Astrocyte of the cerebellum (primary cell): ENCODE results near the gene GDI1.

Source experiments
- DNase-seq: peaks from one replicate; pipeline ENCODE4 v3.0.0-alpha.2; 2011; ENCODE audit warnings: low read depth
- H3K4me3 ChIP-seq: 2 replicates; pipeline ENCODE4 v1.5.1; 2011; ENCODE audit warnings: mild to moderate bottlenecking, low read depth, low read length, moderate library complexity
- CTCF ChIP-seq: IDR thresholded peaks from 2 replicates; pipeline ENCODE4 v1.5.1; 2012; ENCODE audit warnings: low read length, low read depth, moderate library complexity, mild to moderate bottlenecking; ENCODE audit errors: missing control alignments
- in situ Hi-C: cut with HindIII; loops from 2 replicates; pipeline ENCODE4 v1.10.0; 2017; ENCODE audit warnings: low sequenced_read_pairs

Gene GDI1

GRCh38 chrX:154466907-154467306 lies 30.0 kb downstream of the GDI1 start:
- no peak overlapping the region for H3K4me3 ChIP-seq
- no peak for DNase-seq
- in situ Hi-C loops, result no loop called here
- TF ChIP-seq CTCF, result no peak

GRCh38 chrX:154467556-154467955 lies 30.6 kb downstream of the GDI1 start:
- in situ Hi-C loops, result no loop called here
- H3K4me3 ChIP-seq, result no peak overlapping the region
- no peak for DNase-seq
- TF ChIP-seq CTCF, result no peak

DNA sequence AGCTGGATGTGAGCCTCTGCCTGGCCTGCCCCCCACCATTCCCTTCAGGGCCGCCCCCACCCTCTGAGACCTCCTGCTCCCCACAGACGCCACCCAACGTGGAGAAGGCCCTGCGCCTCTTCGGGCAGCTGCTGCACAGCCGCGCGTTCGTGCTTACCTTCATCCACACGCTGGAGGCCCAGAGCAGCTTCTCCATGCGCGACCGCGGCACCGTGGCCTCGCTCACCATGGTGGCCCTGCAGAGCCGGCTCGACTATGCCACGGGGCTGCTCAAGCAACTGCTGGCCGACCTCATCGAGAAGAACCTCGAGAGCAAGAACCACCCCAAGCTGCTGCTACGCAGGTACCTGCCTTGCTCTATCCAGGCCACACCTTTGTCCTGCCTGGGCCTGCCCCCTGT lies 31.3 kb downstream of the GDI1 start:
- no peak for TF ChIP-seq CTCF
- no peak for DNase-seq
- in situ Hi-C loops, result no loop called here

GRCh38 chrX:154469114-154469513 lies 32.2 kb downstream of the GDI1 start:
- H3K4me3 ChIP-seq, result no peak overlapping the region
- no peak for TF ChIP-seq CTCF
- no peak for DNase-seq
- in situ Hi-C loops, result no loop called here

More for the DNA sequence above, 31.3 kb downstream of the GDI1 start:
- H3K4me3 ChIP-seq, result no peak overlapping the region

DNA sequence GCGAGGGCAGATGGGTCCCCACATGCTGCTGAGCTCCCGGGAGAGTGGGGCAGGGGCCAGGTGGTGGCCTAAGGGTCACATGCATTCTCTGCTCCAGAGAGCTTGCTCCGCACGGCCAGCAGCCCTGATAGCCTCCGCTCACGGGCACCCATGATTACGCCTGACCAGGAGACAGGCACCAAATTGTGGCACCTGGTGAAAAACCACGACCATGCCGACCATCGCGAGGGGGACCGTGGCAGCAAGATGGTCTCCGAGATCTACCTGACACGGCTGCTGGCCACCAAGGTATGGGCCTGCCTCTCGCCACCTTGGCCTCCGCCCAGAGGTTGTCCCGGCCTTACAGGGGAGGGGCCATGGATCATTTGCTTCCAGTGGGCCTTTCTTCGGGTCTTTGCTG lies 32.9 kb downstream of the GDI1 start:
- DNase-seq, result no peak

DNA sequence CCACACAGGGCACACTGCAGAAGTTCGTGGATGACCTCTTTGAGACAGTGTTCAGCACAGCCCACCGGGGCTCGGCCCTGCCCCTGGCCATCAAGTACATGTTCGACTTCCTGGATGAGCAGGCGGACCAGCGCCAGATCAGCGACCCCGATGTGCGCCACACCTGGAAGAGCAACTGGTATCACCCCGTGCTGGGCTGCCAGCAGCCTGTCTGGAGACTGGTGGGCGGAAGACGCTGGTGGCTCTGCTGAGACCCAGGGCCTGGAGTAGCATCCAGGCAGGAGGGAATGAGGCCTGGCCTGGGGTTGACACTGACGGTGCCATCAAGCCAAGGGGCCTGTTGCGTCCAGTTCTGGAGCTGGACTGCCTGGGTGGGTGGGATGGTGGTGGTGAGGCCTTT lies 33.5 kb downstream of the GDI1 start:
- DNase-seq, result no peak
- no peak for TF ChIP-seq CTCF
- no peak overlapping the region for H3K4me3 ChIP-seq
- in situ Hi-C loops, result no loop called here

More for the DNA sequence above, 32.9 kb downstream of the GDI1 start:
- H3K4me3 ChIP-seq, result no peak overlapping the region
- TF ChIP-seq CTCF, result no peak
- in situ Hi-C loops, result no loop called here
